ENCODE data around the gene SORL1. TPM values are rescaled to one million over a fixed set of nuclear protein-coding genes. Genes with fewer than 3 reads are reported as not detected.

The SORL1 gene
- total RNA-seq, 1 donor from 2014 or later: 11.1 TPM

DNA sequence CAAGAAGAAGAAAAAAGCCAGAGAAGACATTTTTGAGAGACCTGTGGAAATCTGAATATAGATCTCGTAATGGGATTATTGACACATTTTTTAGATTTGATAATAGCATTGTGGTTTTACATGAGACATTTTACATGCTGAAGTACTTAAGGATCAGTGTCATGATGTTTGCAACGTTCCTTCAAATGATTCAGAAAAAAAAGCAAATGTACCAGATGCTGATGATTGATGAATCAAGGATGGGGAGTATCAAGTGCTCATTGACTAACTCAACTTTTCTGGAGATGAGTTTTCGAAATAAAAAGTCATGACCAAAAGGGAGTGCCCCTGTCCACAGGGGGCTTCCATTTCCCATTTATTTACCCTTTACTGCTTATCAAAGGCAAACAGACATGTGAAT lies 207.7 kb downstream of the SORL1 start:
- peaks cover 2% of the 10 kb centered on the region for H3K27me3 Mint-ChIP-seq (ENCODE audit: unreplicated experiment)
- no peak for TF ChIP-seq CTCF (IDR thresholded peaks at IDR 0.05; ENCODE audit: partially characterized antibody, unreplicated experiment)

DNA sequence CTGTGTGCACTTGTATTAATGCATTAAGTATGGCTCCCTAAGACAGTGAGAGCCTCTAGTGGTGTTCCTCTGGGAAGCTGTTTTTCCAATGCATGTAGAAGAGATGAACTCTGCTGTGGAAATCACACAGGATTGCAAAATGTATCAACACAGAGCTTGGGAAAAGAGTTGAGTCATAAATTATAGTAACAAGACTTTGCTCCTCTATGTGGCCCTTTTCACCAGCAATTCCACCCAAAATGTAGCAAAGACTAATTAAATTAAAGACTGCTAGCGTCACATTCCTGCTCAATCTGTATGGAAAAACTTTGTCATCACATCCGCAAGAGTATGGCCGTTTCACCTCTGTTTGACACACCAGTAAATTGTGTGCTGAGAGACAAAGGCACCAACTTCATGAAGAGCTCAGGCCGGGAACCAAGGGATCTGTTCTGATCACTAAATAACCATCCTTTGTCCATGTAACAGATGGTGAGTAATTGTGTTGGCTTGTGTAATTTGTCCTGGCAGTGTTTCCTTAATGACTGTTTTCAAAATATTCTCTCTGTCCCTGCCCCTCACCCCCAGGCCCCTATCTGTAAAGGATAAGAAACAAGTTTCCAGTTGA lies 209.9 kb downstream of the SORL1 start:
- Mint-ChIP-seq H3K27ac (ENCODE audit: unreplicated experiment) (no peak overlapping the region), H3K27me3 (ENCODE audit: unreplicated experiment) (peaks cover 2% of the 10 kb centered on the region), H3K4me3 (ENCODE audit: unreplicated experiment) (no peak overlapping the region)

More for the DNA sequence above, 207.7 kb downstream of the SORL1 start:
- Mint-ChIP-seq H3K4me3 (ENCODE audit: unreplicated experiment) (no peak overlapping the region), H3K4me1 (ENCODE audit: low read depth, unreplicated experiment) (peaks cover 12% of the 10 kb centered on the region), H3K36me3 (ENCODE audit: unreplicated experiment) (no peaks in the 10 kb centered on the region), H3K9me3 (ENCODE audit: unreplicated experiment) (peaks cover 4% of the 10 kb centered on the region), H3K27ac (ENCODE audit: unreplicated experiment) (no peak overlapping the region)
- DNase-seq: no peak

GRCh38 chr11:121664144-121664543 lies 212.0 kb downstream of the SORL1 start:
- DNase-seq: no peak
- H3K4me1 Mint-ChIP-seq (ENCODE audit: low read depth, unreplicated experiment): no peaks in the 10 kb centered on the region
- no peak for TF ChIP-seq CTCF (IDR thresholded peaks at IDR 0.05; ENCODE audit: partially characterized antibody, unreplicated experiment)
- no peak overlapping the region for H3K4me3 Mint-ChIP-seq (ENCODE audit: unreplicated experiment)
- peaks cover 4% of the 10 kb centered on the region for H3K9me3 Mint-ChIP-seq (ENCODE audit: unreplicated experiment)
- H3K27me3 Mint-ChIP-seq (ENCODE audit: unreplicated experiment): peaks cover 2% of the 10 kb centered on the region
- no peak overlapping the region for H3K27ac Mint-ChIP-seq (ENCODE audit: unreplicated experiment)
- peaks cover 4% of the 10 kb centered on the region for H3K36me3 Mint-ChIP-seq (ENCODE audit: unreplicated experiment)

More for the DNA sequence above, 209.9 kb downstream of the SORL1 start:
- DNase-seq: no peak
- Mint-ChIP-seq H3K4me1 (ENCODE audit: low read depth, unreplicated experiment) (no peaks in the 10 kb centered on the region), H3K9me3 (ENCODE audit: unreplicated experiment) (peaks cover 4% of the 10 kb centered on the region), H3K36me3 (ENCODE audit: unreplicated experiment) (no peaks in the 10 kb centered on the region)
- TF ChIP-seq CTCF (IDR thresholded peaks at IDR 0.05; ENCODE audit: partially characterized antibody, unreplicated experiment): no peak

DNA sequence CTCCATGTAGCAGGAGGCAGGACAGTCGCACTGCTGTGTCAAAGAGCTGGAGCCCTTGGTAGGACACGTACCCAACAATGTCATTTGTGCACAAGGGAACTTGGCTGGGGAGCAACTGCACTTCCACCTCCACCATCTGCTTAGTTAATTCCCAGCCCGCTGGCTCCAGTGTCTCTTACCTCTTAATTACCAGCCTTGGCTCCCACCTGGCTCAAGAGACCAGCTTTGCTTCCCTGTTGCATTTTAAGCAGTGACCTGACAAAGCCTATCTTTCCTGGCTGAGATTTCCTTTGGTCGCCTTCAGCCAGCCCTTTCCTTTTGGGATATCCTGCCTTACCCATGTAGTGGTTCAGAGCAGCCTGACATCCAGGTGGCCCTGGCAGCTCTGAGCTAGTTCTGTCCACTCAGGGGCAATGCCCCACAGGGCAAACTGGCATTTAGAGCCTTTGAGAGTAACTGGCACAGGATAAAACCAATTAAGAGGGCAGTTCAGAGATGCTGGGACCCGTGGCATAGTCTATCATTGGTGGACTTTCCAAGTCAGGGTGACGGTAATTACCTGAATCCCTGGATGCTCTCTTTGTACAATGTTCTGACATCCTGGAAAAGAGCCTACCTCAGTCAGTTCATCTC lies 213.2 kb downstream of the SORL1 start:
- H3K27me3 Mint-ChIP-seq (ENCODE audit: unreplicated experiment): peaks cover 2% of the 10 kb centered on the region
- peaks cover 3% of the 10 kb centered on the region for H3K9me3 Mint-ChIP-seq (ENCODE audit: unreplicated experiment)
- no peak for TF ChIP-seq CTCF (IDR thresholded peaks at IDR 0.05; ENCODE audit: partially characterized antibody, unreplicated experiment)
- no peaks in the 10 kb centered on the region for H3K4me1 Mint-ChIP-seq (ENCODE audit: low read depth, unreplicated experiment)
- no peak overlapping the region for H3K27ac Mint-ChIP-seq (ENCODE audit: unreplicated experiment)
- DNase-seq: no peak
- H3K4me3 Mint-ChIP-seq (ENCODE audit: unreplicated experiment): no peak overlapping the region
- H3K36me3 Mint-ChIP-seq (ENCODE audit: unreplicated experiment): peaks cover 4% of the 10 kb centered on the region

GRCh38 chr11:121667836-121668235 lies 215.7 kb downstream of the SORL1 start:
- no peak for DNase-seq
- H3K27ac Mint-ChIP-seq (ENCODE audit: unreplicated experiment): no peak overlapping the region
- H3K4me3 Mint-ChIP-seq (ENCODE audit: unreplicated experiment): no peak overlapping the region

More at GRCh38 chr11:121667836-121668235, 215.7 kb downstream of the SORL1 start:
- no peak for TF ChIP-seq CTCF (IDR thresholded peaks at IDR 0.05; ENCODE audit: partially characterized antibody, unreplicated experiment)
- peaks cover 2% of the 10 kb centered on the region for H3K4me1 Mint-ChIP-seq (ENCODE audit: low read depth, unreplicated experiment)
- H3K36me3 Mint-ChIP-seq (ENCODE audit: unreplicated experiment): peaks cover 4% of the 10 kb centered on the region
- H3K27me3 Mint-ChIP-seq (ENCODE audit: unreplicated experiment): peaks cover 2% of the 10 kb centered on the region
- no peaks in the 10 kb centered on the region for H3K9me3 Mint-ChIP-seq (ENCODE audit: unreplicated experiment)

Measured in glutamatergic neuron (in vitro differentiated cells).